ENCODE measurements around the gene MDK. TPM values are rescaled to one million over a fixed set of nuclear protein-coding genes. Genes with fewer than 3 reads are reported as not detected.

Gene MDK
- total and polyA plus RNA-seq, 2 donors (not counting 3 experiments of a cell fraction or from before 2014, with no cell fraction given) = 331 to 893 TPM

GRCh38 chr11:46402957-46403902, 21.8 kb downstream of the MDK start:
- Histone ChIP-seq H3K36me3 (ENCODE audit: control insufficient read depth in 2 of 2, extremely low read depth in 1 of 2, insufficient read depth in 2 of 2, low read length in 2 of 2) (peaks cover 0 to 11% of the 10 kb centered on the region in 2 experiments), H3K9ac (replicated peaks; ENCODE audit: extremely low read depth, insufficient read depth, low read length) (no peak overlapping the region), H3K27me3 (ENCODE audit: control insufficient read depth in 2 of 2, insufficient read depth in 2 of 2, low read length in 2 of 2) (no peaks in the 10 kb centered on the region), H2AFZ (ENCODE audit: low read depth, low read length) (no peak overlapping the region), H3K79me2 (ENCODE audit: control insufficient read depth, insufficient read depth, low read length) (no peaks in the 10 kb centered on the region), H3K27ac (ENCODE audit: insufficient read depth, low read depth, low read length) (no peak overlapping the region), H3K9me3 (replicated peaks; ENCODE audit: control insufficient read depth, insufficient read depth, low read length) (no peaks in the 10 kb centered on the region), H3K9me1 (replicated peaks; ENCODE audit: control insufficient read depth, extremely low read depth, insufficient read depth, low read length) (no peaks in the 10 kb centered on the region), H3K4me3 (replicated peaks in 1 of 3; ENCODE audit: insufficient read depth in 1 of 3, low read depth in 1 of 3, low read length in 3 of 3) (no peak overlapping the region), H3K4me2 (ENCODE audit: insufficient read depth, low read length) (no peak overlapping the region), H3K4me1 (ENCODE audit: control insufficient read depth, extremely low read depth, insufficient read depth, low read length) (no peaks in the 10 kb centered on the region), H4K20me1 (replicated peaks; ENCODE audit: control insufficient read depth, extremely low read depth, insufficient read depth, low read length) (no peaks in the 10 kb centered on the region)
- FAIRE-seq (no peak), DNase-seq (ENCODE audit: low read depth, low spot score) (no peak)
- dilution Hi-C loops (cut with MboI; ENCODE audit: extremely low pct_ligation_motif_present, low sequenced_read_pairs) = no loop called here
- ChIA-PET CTCF (interaction anchor here (1.0 to 3.0 kb wide), 4 partner anchors 11 to 126 kb away, joined by 3 to 12 read pairs (median 6); partner anchors contain the start of gene CHRM4), POLR2A (no interaction called here)
- TF ChIP-seq MAX (IDR thresholded peaks at IDR 0.05; ENCODE audit: insufficient read depth, insufficient read length) (no peak), GATA2 (IDR thresholded peaks at IDR 0.05; ENCODE audit: insufficient read depth, insufficient read length, low read depth, low read length) (no peak), MYC (IDR thresholded peaks at IDR 0.05; ENCODE audit: low read depth, low read length) (no peak), POLR2A (IDR thresholded peaks at IDR 0.05; ENCODE audit: low read depth, low read length) (no peak), EZH2 (IDR thresholded peaks at IDR 0.05; ENCODE audit: borderline replicate concordance, low read depth, low read length, severe bottlenecking) (no peak)
- BruUV-seq (replicated peaks) = no TSS peak
- intact Hi-C loops (cut with micrococcal nuclease) = no loop called here

GRCh38 chr11:46404476-46405017, 23.1 kb downstream of the MDK start:
- H3K79me2 ChIP-seq (ENCODE audit: control insufficient read depth, insufficient read depth, low read length) = no peaks in the 10 kb centered on the region
- H3K27ac ChIP-seq (ENCODE audit: insufficient read depth, low read depth, low read length) = no peak overlapping the region
- BruUV-seq (replicated peaks) = no TSS peak
- no peaks in the 10 kb centered on the region for H3K27me3 ChIP-seq (ENCODE audit: control insufficient read depth in 2 of 2, insufficient read depth in 2 of 2, low read length in 2 of 2)
- no peak overlapping the region for H3K4me3 ChIP-seq (replicated peaks in 1 of 3; ENCODE audit: insufficient read depth in 1 of 3, low read depth in 1 of 3, low read length in 3 of 3)
- no peaks in the 10 kb centered on the region for H3K9me3 ChIP-seq (replicated peaks; ENCODE audit: control insufficient read depth, insufficient read depth, low read length)
- peaks cover 3 to 16% of the 10 kb centered on the region in 2 experiments for H3K36me3 ChIP-seq (ENCODE audit: control insufficient read depth in 2 of 2, extremely low read depth in 1 of 2, insufficient read depth in 2 of 2, low read length in 2 of 2)
- POLR2A ChIA-PET = no interaction called here
- H4K20me1 ChIP-seq (replicated peaks; ENCODE audit: control insufficient read depth, extremely low read depth, insufficient read depth, low read length) = no peaks in the 10 kb centered on the region
- H2AFZ ChIP-seq (ENCODE audit: low read depth, low read length) = no peak overlapping the region
- intact Hi-C loops (cut with micrococcal nuclease) (no loop called here), dilution Hi-C loops (cut with MboI; ENCODE audit: extremely low pct_ligation_motif_present, low sequenced_read_pairs) (no loop called here)
- no peak overlapping the region for H3K9ac ChIP-seq (replicated peaks; ENCODE audit: extremely low read depth, insufficient read depth, low read length)
- H3K9me1 ChIP-seq (replicated peaks; ENCODE audit: control insufficient read depth, extremely low read depth, insufficient read depth, low read length) = no peaks in the 10 kb centered on the region
- TF ChIP-seq GATA2 (IDR thresholded peaks at IDR 0.05; ENCODE audit: insufficient read depth, insufficient read length, low read depth, low read length) = no peak
- no peak for TF ChIP-seq FOS (IDR thresholded peaks at IDR 0.05; ENCODE audit: borderline replicate concordance, insufficient read depth, low read length)
- no peak for TF ChIP-seq POLR2AphosphoS5 (IDR thresholded peaks at IDR 0.05; ENCODE audit: insufficient read depth, low read depth, low read length)
- no peak for TF ChIP-seq MAX (IDR thresholded peaks at IDR 0.05; ENCODE audit: insufficient read depth, insufficient read length)
- TF ChIP-seq CTCF (IDR thresholded peaks at IDR 0.05; ENCODE audit: extremely low read depth in 1 of 2, insufficient read depth in 1 of 2, low read depth in 1 of 2, low read length in 2 of 2) = no peak
- no peak for TF ChIP-seq JUN (IDR thresholded peaks at IDR 0.05; ENCODE audit: borderline replicate concordance, insufficient read depth, insufficient read length, low read depth)
- TF ChIP-seq EZH2 (IDR thresholded peaks at IDR 0.05; ENCODE audit: borderline replicate concordance, low read depth, low read length, severe bottlenecking) = no peak
- TF ChIP-seq POLR2A (IDR thresholded peaks at IDR 0.05; ENCODE audit: low read depth, low read length) = no peak
- TF ChIP-seq MYC (IDR thresholded peaks at IDR 0.05; ENCODE audit: low read depth, low read length) = no peak
- DNase-seq (ENCODE audit: low read depth, low spot score) = no peak
- CTCF ChIA-PET = interaction anchor here (2.4 to 3.0 kb wide), 2 partner anchors 13 to 125 kb away, joined by 8 to 12 read pairs; partner anchors contain the start of gene CHRM4
- H3K4me2 ChIP-seq (ENCODE audit: insufficient read depth, low read length) = no peak overlapping the region
- no peaks in the 10 kb centered on the region for H3K4me1 ChIP-seq (ENCODE audit: control insufficient read depth, extremely low read depth, insufficient read depth, low read length)
- no peak for FAIRE-seq
